ENCODE measurements around the gene SPACA6.

The SPACA6 gene

DNA sequence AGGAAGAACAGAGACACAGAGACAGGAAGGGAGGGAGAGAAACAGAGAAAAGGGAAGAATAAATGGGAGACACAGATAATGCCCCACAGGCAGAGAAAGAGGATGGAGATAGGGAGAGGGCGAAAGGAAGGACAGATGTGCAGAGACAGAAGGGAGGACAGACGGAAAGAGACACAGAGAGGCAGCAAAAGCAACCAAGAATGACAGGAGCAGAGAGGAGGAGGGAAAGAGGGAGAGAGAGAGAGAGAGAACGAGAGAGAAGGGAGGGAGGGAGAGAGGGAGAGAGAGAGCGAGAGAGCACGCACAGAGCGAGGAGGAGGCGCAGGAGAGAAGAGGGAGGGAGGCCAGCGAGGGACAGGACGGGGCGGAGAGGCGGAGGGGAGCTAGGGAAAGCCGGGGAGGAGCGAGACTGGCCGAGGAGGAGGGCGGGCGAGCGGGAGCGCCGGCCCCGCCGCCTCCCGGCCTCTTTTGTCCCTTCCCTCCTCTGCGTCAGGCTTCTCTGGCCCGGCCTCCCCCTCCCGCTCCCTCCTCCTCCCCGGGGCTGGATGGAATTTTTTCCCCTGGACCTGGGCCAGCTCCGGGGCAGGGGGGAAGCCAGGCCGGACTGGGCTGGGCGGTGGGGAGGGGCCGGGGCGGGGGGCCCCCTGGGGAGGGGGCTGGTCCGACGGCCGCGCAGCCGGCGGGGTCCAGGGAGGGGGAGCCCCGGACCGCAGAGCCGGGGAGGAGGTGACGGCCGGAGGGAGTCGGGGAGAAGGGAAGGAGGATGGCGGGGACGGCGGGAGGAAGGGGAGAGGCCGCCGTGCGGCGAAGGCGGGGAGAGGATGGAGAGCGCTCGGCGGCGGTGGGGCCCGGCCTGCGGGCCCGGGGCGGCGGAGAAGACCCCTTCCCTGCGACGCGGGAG is 4.2 kb upstream of the SPACA6 start:
- no peak for DNase-seq (ENCODE audit: low read depth)

DNA sequence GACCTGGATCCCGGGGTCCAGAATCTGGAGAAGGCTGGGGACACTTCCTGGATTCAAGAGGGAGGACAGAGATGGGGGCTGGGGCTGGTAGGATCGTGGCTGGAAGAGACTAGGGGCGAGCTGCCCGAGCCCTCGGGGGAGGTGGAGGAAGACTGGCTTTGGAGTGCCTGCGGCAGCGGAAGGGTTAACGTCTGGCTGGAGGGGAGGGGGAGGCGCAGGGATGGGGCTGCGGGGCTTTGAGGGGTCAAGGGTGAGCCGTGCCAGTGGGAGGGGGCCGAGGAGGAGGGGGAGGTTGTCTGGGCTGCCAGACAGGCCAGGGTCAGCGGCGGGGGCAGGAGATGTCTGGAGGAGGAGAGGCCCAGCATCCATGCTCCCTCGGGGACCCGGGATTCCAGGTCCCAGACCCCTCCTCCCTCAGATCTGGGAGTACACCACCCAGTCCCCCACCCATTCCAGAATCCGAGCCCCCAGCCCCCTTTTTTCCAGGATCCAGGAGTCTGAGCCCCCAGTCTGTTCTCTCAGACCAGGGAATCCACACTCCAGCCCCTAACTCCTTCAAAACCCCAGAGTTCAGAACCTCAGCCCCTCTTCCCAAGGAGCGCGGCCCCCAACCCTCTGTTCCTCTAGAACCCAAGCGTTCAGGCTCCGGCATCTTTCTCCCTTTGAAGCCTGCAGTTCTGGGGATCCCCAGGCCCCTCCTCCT is 3.2 kb upstream of the SPACA6 start:
- DNase-seq (ENCODE audit: low read depth): no peak

DNA sequence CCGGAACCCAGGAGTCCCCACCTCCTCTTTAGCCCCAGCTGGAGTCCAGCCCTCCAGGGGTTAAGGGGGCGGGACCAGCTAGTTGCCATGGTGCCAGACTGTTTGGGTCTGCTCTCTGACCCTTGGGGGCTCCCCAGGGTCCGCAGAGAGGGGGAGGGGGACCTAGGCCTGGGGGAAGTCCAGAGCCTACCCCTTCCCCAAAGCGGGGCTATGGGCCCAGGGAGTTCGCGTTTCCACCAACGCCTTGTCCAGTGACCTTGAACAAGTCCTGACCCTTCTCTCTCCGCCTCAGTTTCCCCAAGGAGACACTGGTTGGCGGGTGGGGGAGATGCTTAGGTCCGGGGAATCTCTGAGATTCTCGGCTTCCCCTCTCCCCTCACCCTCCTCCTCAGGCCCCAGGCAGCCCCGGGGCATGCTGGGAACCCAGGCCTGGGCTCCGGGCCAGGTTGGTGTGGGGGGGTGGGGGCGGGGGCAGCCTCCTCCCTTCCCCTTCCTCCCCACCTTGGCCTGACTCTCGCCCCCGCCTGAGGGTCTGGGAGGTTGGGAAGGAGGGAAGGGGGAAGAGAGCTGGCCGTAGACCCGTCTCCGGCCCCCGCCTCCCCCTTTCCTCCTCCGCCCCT is 2.6 kb upstream of the SPACA6 start:
- peak; percentile 59 for DNase-seq (ENCODE audit: low read depth)

DNA sequence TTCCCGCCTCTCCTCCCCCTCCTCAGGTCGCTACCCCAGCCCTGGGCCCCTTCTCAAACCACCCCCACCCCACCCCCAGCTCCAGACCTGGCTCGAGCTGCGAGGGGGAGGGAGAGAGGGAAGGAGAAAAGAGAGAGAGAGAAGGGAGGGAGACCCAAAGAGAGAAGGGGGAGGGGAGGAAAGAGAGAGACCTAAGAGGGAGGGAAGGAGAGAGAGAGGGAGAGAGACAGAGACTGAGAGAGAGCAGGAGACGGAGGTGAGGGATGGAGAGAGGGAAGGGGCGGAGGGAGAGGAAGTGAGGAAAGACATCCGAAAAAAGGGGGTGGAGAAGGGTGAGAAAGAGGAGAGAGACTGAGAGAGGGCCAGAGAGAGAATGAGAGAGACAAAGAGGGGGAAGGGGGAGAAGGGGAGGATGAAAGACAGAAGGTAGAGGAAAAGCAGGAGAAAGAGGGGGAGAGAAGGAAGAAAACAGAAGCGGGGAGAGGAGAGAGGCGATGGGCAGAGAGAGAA is 2.0 kb upstream of the SPACA6 start:
- DNase-seq (ENCODE audit: low read depth): no peak

DNA sequence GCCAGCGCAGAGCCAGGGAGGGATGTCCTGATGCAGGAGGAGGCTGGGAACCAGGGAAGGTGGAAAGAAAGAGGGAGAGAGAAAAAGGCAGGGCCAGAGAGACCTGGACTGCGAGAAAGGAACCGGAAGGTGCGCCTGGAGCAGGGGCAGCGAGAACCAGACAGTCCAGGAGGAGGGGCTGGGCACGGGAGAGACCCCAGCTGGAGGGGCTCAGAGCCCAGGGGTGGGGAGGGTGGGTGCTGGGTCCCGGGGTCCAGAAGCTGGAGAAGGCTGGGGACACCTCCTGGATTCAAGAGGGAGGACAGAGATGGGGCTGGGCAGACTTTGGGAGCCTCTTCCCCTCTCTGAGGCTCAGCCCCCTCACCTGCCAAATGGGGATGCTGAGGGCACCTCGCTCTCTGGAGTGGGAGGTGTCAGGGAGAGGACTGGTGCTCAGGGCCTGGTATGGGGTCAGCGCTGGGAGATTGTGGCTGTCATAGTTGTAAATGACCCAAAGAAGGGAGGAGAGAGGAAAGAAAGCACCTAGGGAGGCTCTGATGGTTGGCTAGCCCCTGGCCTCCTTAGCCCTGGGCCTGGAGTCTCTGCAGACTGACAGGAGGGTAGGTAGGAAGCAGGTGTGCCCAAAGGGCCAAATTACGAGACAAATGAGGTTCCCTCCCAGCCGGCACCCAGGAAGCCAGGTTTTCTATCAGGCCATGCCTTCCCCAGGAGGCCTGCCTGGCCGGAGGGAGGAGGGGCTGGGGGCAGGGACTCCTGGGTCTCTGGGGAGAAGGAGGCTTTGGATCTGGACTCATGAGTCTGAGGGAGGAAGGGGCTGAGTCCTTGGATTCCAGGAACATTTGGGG is 1.3 kb upstream of the SPACA6 start:
- DNase-seq (ENCODE audit: low read depth): no peak

DNA sequence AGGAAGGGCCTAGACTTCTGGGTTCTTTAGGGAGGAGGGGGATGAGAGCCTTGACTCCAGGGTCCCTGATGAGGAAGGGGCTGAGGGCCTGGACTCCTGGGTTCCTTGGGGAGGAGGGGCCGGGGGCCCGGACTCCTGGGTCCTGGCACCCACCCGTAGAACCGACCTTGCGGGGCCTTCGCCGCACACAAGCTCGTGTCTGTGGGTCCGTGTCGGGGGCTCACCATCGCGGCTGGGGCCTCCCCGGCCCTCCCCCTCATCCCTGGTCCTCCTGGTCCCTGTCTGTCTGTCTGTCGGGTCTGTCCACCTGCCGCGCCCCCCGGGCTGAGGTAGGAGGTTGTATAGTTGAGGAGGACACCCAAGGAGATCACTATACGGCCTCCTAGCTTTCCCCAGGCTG is 662 bp upstream of the SPACA6 start:
- DNase-seq (ENCODE audit: low read depth): no peak

DNA sequence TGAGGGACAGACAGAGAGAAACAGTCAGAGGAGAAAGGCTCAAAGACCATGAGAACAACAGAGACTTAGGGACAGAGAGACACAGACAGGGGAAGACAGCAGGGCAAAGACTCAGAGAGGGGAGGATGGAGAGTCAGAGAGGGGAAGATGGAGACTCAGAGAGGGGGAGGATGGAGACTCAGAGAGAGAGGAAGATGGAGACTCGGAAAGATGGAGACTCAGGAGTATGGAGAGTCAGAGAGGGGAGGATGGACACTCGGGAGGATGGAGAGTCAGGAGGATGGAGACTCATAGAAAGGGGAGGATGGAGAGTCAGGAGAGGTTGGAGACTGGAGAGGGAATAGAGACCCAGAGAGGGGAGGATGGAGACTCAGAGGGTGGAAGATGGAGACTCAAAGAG is 689 bp downstream of the SPACA6 start:
- no peak for DNase-seq (ENCODE audit: low read depth)

DNA sequence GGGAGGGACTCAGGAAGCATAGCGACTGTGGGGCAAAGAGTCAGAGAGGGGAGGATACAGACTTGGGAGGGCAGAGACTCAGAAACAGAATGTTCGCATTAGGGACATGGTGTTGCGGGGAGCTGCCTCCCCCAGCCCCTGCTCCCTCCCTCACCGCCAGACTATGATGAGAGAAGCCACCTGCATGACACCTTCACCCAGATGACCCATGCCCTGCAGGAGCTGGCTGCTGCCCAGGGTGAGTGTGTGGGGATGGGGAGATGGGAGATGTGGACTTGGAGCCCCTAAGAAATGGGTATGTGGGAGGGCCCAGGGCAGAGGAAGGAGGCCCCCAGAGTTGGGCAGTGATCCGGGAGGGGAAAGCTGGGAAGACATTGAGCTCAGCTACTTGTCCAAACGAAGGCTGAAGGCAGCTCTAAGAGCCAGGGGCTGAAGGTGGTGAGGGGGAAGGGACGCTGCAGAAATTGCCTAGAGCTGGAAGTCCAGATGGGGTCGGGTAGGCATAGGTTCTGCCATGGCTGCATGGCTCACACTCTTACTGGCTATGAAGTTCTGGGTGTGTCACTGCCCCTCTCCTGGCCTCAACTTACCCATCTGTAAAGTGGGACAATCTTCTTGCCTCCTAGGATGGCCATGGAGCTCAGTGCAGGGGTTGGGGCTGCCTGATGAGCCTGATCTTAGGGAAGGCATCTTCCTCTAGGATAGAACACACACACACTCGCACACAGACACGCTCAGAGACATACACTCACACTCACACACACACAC is 1.4 kb downstream of the SPACA6 start:
- DNase-seq (ENCODE audit: low read depth): no peak

DNA sequence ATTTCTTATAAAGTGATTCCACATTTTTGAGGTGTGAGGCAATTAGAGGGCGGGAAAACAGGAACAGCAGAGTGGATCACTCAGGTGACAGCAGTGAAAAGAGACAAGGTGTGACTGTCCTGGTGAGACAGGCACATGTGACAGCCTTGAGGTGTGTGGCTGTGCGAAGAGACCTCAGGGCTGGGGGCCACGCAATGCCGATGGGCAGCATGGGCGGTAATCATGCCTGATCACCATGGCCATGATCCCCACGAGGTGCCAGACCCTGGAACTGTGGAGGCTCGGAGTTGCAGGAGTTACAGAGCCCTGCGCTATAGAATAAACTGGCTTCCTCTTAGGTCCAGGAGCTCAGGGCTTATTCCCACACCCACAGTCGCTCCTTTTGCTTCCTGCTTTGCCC is 2.0 kb downstream of the SPACA6 start:
- no peak for DNase-seq (ENCODE audit: low read depth)

DNA sequence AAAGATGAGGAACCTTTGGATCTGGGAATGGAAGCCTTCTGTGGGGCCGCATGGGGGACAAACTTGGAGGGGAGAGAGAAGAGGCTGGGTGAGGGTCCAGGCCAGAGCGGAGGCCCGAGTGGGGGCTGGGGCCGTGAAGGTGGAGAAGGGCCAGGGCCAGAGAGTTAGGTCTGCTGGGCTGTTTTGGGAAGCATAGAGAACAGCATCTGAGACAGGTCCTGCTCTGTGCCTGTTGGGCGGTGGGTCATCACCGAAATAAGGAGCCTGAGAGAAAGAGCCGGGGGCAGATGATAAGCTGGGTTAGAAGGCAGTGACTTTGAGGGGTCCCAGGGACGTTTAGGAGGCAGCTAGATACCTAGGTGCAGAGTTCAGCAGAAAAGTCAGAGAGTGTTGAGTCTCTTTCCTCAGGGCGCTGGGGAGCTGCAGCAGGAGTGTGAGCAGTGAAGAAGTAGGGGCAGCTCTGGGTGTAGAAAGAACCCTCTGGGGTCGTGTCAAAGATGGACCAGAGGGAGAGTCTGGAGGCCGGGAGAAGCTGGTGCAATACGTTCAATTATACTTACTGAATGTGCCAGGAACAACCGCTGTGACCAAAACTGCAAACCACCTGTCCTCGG is 2.7 kb downstream of the SPACA6 start:
- no peak for DNase-seq (ENCODE audit: low read depth)

DNA sequence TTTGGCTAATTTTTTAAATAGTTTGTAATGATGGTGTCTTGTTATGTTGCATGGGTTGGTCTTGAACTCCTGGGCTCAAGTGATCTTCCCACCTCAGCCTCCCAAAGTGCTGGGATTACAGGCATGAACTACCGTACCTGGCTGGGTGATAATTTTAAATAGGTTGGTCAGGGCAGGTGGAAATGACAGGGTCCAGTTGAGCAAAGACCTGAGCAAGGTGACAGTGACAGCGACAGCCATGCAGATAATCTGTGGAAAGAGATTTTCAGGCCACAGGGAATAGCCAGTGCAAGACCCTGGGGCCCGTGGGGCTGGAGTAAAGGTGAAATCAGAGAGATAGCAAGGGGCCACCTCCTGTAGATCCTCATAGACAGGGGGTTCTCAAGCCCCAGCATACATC is 3.5 kb downstream of the SPACA6 start:
- no peak for DNase-seq (ENCODE audit: low read depth)

DNA sequence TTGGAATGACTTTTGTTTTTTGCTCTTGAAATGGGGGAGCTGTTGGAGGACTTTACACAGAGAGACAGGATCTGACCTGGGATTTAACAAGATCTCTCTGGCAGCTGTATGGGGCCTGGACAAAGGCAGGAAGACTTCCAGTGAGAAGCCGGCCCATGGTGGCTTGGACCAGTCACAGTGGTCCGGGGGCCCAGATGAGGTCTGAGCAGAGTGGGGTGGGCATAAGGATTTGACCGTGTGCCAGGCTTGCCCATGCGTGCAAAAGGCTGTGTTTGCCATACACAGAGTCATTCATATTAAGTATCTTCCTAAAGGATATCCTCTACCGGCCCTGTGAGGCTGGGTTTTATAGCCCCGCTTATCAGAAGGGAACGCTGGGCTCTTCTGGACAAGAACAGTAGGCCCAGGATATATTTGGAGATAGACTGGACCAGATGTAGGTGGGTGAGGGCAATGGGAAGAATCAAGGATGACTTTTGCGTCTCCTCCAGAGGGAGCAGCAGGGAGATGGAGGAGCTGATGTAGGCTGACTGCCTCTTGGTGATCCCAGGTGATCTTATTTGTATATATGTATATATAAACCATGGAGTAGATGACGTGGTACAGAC is 4.1 kb downstream of the SPACA6 start:
- no peak for DNase-seq (ENCODE audit: low read depth)

DNA sequence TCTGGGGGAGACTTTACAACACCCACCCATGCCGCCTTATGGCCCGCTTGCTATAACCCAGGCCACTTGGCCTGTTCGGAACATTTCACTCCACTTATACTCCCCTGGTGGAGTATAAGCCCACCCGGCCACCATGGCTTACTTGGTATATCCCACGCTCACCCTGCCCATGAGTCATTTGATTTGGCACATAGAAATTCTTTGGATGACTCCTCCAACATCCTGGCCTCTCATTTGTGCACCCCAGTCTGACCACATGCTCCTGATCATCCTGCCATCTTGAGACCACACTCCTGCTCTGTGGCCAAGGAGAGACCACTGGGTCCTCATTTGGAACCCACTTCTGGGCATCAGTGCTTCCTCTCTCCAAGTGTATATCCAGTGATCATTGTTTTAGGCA is 5.2 kb downstream of the SPACA6 start:
- no peak for DNase-seq (ENCODE audit: low read depth)

DNA sequence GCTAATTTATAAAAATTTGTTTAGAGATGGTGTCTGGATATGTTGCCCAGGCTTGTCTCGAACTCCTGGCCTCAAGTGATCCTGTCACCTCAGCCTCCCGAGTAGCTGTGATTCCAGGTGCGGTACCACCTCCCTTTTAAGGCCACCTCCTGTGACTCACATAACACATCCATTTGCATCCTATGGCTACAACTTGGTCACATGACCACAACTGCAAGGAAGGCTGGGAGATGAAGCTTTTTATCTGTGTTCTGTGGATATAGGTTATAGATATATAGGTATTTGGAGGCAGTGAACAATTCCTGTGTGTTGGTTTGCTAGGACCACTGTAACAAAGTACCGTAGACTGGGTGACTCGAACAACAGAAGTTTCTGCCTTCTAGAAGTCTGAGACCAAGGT is 6.0 kb downstream of the SPACA6 start:
- DNase-seq (ENCODE audit: low read depth): no peak

DNA sequence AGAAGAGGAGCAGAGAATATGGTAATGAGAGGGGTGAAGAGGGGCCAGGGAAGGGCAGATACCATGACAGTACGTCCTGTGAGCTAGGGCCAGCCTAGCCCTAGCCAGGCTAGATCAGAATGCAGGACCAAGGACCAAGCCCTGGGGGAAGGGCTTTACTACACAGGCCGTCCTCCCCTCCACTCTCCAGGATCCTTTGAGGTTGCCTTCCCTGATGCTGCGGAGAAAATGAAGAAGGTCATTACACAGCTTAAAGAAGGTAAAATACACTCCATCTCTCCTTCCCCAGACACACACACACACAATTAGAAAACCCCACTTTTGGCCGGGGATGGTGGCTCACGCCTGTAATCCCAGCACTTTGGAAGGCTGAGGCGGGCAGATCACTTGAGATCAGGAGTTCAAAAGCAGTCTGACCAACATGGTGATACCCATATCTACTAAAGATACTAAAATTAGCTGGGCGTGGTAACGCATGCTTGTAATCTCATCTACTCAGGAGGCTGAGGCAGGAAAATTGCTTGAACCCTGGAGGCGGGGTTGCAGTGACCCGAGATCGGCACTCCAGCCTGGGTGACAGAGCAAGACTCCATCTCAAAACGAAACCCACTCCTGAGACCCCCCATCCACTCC is 8.5 kb downstream of the SPACA6 start:
- DNase-seq (ENCODE audit: low read depth): no peak

DNA sequence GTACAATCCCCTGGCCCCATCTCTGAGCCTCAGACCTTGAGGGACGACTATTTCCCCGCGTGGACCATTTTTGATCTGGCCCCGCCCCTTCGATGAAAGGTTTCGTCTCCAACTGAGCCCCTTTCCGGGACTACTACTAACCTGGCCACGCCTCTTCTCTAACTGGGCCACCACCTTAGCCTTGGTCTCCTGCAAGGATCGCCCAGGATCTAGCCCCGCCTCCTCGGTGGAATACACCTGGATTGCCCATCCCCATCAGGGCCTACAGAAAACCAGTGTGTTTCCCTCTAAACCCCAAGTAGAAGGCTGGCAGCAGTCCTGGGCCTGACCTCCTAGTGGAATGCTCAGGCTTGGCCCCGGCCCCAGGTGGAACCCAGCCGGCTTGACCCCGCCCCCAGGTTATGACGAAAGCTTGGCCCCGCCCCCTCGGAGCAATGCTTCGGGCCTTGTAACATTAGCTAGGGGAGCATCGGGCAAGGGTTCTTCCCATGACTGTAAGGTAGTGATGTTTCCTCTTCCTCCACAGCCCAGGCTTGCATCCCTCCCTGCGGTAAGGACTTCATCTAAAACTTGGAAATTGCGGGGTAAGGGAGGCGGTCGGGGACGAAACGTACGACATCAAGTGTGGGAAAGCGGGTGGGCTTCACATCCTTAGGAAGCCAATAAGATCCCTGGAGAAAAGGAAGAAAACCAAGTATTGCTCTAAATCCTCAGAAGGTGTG is 9.1 kb downstream of the SPACA6 start:
- DNase-seq (ENCODE audit: low read depth): peak; percentile 30

DNA sequence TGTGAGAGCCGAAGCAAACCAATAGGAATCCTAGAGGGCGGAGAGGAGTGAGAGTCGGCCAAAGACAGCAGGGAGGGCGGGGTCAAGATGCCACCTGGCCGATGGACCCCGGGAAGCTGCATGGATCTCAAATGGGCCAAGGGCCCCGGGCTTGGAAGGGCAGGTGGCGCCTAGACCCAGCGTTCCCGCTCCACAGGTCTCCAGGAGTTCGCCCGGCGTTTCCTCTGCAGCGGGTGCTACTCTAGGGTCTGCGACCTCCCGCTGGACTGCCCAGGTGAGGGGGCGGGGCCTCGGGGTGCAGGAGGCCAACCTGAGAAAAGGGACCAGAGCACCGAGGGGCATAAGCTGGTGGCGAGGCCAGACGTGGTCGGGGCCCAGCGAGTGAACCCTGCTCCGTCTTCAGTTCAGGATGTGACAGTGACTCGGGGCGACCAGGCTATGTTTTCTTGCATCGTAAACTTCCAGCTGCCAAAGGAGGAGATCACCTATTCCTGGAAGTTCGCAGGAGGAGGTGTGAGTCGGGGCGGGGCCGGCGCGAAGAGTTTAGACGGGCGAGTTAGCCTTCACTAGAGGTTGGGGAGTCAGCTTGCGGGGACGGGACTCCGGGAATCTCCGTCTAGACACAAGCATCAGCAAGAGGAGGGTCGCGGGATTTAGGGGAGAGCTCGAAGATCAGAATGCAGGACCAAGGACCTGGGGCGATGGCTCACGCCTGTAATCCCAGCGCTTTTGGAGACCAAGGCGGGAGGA is 9.9 kb downstream of the SPACA6 start:
- no peak for DNase-seq (ENCODE audit: low read depth)

Data from activated T-helper 9 cell treated with anti-CD3 and anti-CD28 coated beads, Interleukin-2, amount 50 U/mL, for 16 hours (primary cell).